DMS114 treated with DMSO at 0.1 percent for 48 hours (cell line): ENCODE data around the gene PFDN2.
A peak's percentile ranks its signal among the peaks of the same experiment; 100 is the strongest.

Experiments used
- DNase-seq: peaks from one replicate; lab custom pipeline; 2025; ENCODE audit not compliant: unreplicated experiment; lab: John Stamatoyannopoulos, UW

The PFDN2 gene

DNA sequence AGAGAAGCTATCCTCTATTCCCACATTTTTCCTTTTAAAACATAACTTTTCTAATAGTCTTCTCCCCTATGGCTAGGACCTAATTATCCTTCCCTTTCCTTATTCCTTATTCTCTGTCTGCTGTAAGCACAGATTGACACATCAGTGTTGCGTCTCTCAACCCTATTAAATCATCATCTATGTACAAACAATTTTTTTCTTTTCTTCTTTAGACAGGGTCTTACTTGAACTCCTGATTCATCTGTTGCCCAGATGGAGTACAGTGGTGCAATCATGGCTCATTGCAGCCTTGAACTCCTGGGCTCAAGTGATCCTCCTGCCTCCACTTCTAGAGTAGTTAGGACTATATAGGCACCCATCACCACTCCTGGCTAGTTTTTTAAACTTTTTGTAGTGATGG, 11.4 kb downstream of the PFDN2 start:
- DNase-seq = no peak

DNA sequence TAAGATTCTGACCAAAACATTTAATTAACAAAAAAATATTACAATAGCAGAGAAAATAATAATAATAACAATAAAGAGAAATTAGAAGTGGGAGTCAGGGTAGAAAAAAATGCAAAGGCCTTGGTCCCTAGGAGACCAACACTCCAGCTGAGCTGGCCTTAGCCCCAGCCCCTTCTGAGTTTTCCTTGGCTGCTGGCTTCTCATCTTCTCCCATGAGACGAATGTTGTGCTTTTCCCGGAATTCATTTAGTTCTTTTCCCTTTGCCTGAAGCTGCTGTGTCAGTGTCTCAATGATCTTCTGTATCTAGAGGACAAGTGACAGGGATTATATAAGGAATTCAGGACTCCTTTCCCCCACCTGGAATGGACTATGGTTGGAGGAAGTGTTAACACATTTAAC, 17.3 kb downstream of the PFDN2 start:
- DNase-seq = no peak

DNA sequence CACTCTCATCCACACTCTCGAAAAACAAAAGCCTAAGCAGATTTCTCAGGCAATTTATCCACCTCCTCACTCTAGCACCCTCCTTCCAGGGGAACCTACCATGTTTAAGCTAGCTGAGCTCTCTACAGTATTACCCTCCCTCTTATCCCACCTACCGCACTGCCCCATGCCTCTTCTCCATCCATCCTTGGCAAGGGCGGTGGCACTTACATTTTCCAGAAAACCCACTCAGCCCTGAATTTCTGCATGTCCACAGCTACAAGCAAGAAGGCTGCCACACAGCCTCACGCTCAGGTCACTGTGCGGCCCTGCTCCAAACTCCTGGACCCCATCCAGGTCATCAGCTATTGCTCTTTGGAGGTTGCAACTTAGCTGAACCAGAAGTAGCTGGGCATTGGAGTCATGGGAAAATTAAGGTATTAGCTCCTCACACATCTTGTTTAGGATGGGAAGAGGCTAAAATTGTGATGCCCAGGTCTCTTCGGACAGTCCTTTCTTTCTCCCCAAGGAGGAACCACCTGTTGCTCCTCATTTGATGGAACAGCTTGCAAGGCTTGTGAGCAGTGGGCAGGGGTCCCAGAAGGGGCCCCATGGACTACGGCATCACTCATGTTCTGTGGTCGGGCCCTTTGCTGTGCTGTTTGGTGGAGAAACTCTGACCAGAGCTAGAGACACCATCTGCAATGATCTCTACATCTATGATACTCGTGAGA, 18.6 kb downstream of the PFDN2 start:
- DNase-seq = peak; percentile 28

DNA sequence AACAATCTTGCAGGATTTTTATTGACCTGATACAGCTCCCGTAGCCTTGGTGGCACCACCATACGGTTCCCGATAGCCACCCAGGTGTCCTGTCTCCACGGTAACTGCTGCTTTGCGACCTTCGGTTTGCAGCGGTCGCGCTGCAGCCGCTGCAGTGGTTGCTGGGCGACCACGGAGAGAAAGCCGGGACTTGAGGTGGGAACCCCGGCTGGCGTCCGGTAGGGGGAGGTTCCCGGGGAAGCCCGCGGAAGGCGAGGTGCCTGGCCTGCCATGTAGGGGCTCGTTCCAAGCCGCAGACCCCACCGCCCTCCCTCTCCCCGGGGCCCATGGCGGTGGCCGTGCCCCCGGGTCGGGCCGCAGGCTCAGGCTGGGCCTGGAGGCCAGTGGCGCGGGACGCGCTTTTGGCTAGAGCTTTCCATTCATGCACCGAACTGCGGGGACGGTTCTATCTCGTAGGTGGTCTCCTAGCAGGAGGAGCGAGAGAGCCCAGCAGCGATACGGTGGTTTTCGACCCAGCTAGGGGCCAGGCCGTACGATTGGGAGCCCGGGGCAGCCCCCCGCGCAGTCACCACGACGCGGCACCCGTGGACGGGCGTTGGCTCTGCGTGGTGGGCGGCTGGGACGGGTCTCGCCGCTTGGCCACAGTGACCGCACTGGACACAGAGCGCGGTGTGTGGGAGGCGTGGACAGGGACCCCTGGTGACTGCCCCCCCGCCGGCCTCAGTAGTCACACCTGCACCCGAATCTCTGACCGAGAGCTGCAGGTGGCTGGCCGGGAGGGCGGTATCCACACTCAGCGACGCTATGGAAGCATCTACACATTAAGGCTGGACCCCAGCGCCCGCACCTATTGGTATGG, 19.4 kb downstream of the PFDN2 start, which contains the start of gene KLHDC9:
KLHDC9 (plus strand) TSS at position 152 of the 859 bp plus-strand sequence; CDS start at position 327, 175 bp downstream.
- DNase-seq = peak; percentile 70

DNA sequence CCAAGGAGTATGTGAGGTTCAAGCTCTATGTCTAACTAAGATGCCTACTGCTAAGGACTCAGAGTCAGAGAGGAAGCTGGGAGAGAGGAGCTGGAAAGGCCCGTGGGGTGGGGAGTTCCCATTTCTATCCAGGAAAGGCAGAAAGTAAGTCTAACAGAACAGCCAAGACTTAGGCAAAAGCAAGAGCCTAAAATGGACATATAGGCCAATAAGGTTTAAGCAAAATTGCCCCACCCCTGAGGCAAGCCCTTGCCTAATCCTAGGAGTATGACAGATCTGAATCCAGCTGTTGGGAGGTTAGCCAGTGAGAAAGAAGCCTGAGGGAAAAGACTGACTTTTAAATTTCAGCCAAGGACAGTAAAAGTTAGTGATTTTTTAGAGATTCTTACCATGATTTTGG, 21.3 kb downstream of the PFDN2 start:
- no peak for DNase-seq

DNA sequence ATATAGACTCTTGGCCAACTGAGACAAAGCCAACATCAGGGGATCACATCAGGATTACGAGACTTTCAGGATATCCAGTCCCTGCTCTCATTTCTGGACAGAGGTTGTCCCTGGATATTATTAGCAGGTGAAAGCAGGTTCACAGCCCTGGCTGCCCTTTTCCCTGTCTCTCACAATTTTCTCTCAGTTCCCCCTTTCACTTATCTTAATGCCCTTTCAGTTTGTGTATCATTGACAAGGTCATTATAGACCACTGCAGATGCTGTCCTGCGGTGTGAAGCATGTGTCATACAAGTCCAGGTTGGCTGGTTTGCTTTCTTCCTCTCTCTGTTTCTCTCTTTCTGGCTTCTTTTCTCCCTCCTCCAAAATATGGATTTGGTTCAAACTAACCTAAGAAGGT, 21.8 kb downstream of the PFDN2 start:
- DNase-seq = no peak

DNA sequence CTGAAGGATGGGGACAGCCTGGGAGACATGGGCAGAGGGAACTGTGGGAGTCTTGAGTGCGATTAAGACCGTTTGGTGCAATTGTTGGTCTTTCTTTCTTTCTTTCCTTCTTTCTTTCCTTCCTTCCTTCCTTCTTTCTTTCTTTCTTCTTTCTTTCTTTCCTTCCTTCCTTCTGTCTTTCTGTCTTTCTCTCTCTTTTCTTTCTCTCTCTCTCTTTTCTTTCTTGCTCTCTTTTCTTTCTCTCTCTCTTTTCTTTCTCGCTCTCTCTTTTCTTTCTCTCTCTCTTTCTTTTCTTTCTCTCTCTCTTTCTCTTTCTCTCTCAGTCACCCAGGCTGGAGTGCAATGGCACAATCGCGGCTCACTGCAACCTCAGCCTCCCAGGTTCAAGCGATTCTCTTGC, 22.6 kb downstream of the PFDN2 start:
- no peak for DNase-seq

DNA sequence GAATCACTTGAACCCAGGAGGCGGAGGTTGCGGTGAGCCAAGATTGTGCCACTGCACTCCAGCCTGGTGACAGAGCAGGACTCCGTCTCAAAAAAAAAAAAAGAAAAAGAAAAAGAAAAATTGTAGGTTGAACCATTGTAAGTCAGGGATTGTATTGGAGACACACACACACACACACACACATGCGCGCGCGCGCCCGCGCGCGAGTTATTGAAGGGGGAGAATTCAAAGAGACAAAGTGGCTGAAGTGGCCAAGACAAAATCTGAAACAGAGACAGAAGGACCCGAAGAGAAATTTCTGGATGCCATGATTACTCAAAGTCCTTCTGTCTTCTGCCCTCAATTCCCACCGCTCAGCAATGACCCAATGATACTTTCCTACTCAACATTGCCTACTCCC, 23.4 kb downstream of the PFDN2 start:
- no peak for DNase-seq

DNA sequence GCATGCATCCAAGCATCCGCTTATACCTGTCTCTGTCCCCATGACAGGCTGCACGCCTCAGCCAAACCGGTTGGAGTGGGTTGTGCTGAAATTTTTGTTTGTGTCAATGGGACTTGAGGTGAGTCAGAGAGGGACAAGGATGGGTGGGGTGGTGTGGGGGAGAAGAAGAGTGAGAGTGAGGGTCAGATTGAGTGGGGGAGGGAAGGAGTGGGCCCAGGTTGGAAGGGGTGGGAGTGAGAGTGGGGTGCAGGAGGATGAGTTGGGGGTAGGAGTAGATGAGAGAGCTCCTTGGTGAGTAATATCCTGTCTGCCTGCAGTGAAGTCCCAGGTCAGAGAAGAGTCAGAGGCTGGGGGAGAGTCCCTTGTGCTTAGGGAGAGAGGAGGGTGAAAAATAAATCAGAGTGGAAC, 25.2 kb downstream of the PFDN2 start:
- no peak for DNase-seq

DNA sequence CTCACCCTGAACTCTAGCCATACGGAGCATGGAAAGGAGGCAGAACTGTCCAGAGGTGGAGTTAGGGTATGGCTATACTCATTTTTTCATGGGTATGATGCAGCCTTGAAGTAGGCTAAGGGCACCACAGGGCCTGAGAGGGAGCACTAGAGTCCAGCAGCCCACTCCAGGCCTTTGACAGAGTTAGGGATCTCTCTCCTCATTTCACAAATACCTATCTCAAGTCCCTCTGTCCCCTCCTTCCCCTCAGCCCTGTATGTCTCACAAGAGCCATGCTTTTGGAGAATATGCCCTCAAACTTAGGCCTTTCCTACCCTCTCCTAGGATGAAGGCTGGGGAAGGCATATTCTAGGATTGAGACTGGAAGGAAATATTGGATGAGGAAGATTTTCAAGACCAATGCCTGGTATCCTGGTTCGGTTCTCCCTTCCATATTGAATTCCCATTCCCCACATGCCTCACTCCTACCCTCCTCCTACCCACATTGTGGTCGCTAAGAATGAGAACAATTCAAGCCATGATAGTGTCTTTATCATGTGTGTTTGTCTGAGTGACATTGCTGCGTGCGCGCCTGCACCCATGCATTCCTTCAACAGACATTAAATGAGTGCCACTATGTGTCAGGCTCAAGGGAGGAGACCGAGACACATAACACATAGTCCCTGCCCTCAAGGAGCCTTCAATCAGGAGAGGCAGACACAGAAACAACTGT, 25.9 kb downstream of the PFDN2 start:
- no peak for DNase-seq

DNA sequence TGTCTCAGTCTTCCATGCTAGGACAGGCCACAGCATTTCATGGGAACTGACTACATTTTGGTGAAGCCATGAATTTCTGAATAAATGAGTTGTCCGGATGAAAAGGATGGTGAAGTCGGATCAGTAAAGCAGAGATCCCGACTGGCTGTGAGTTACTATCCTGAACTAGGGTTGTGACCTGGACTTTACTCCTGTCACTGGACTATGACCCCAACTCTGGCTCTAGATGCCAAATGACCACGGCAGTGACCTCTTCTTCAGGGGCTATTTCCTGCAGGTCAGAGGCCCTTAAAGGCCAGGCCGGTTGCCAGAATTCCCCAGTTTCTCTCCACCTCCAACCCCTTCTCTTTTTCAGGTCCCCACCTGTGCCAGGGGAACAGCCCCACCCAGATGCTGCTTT, 26.7 kb downstream of the PFDN2 start:
- no peak for DNase-seq

DNA sequence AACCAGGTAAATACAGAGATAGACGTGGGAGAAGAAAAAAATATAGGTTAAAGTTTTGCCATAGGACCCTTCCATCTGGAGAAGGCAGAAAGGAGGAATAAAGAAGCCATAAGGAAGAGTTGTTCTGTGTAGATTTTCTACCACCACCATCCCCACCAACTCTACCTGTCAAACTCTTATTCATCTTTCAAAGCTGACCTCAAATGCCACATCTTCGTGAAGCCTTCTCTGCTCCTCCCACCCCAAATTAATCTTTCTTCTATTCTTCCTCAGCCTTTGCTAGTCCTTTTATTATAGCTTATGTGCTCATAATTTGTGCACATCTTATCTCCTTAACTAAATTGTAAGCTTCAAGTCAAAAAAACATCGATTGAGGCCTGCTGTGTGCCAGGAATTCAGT, 27.2 kb downstream of the PFDN2 start:
- no peak for DNase-seq

DNA sequence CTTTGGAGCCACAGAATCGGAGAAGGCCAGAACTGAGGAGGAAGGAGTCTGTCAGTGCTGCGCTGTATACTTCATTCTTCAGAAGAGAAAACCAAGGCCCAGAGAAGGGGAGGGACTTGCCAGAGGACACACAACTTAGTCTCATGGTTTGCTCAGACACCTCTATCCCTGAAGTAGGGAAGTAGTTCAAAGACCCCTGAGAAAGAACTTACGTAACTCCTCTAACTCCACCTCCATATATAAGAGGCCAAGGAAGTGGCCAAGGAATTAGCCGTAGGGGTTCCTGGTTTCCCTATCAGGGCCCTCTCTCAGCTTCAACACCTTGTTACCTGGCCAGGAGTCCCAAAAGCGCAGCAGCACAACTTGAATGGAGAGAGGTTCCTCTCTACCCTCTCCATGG, 27.9 kb downstream of the PFDN2 start:
- no peak for DNase-seq

DNA sequence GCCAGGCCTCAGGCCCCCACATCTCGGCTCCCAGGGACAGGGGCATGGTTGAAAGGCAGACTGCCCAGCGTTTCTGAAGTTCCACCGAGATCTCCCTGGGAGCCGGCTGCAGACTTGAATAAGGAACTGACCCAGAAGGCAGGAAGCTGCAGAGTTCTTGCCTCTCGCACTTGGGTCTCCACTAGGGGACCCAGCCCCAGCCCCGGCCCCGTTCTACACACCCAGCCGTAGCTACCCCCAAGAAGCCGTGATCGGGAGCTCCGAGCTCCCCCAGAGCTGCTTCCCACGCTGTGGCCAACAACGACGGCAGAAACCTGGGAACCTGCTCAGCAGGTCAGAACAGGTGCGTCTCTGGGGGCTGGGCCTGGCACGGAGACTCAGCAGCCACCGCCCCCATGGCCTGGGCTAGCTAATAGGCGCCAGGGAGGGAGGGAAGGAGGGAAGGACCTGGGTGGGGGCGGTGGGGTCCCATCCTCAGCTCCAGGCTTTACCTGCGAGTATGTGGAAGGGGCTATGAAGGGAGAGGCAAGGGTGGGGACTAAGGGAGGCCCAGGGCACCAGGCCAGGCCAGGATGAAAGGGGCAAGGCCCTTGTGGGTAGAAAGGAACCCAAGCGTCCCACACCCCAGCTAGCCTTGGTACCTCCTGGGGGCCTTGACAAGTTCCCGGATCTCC, 28.4 kb downstream of the PFDN2 start, which contains the start of gene NECTIN4:
NECTIN4 (minus strand) TSS at position 308 of the 674 bp plus-strand sequence; CDS start at position 46, 262 bp downstream.
- DNase-seq = no peak

DNA sequence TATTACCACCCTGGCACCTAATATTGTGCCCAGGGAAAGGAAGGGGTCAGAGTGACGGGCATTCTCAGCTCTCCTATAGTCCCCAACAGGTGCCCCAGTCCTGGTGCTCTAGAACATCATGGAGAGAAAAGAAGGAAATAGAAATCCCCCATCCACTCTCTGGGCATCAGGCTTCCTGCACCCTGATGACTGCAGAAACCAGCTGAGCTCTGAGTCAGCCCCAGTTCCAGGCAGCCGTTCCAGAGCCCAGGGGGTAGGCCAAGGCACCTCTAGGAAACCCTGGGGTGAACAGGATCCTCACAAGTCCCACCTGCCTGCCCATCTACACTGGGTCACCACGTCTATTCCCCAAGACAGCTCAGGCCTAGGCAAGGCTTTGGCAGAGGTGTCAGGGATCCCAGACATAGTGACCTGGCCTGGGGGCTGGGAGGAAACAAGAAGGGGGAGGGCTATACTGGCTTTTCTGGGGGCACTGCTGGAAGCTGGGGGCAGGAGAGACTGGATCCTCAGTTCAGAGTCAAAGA, 29.2 kb downstream of the PFDN2 start:
- no peak for DNase-seq

DNA sequence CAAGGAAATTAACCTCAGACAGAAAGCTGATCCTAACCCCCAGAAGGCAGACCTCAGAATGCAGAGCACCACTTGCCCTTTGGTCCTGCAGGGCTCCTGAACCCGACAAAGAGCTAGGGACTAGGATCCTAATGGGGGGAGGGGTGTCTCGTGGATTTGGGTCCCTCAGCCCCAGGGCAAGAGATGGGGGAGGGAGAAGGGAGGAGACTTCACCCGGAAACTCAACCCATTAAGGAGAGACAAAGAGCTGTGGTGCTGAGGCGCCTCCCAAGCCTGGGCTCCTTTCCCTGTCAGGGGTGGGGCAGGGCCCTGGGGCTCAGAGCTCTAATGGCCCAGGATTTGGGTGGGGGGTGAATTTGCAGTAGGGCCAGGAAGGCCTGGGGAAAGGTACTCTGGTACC, 31.4 kb downstream of the PFDN2 start:
- no peak for DNase-seq

DNA sequence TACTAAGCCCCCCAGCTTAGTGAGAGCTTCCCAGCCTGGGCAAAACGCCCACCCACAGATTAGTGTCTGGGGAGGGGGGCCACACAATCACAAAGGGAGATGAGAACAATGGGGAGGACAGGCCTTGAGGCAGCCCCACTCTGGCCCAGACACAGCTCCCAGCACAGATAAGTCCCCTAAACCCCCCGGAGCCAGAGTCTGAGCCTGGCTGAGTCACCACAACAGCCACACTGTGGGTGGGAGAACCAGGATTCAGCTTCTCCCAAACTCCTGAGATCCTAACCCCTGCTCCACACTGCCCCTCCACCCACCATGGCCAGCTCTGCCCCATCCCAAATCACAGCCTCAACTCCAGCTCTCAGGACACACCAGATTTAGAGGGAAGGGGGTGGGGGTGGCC, 32.7 kb downstream of the PFDN2 start:
- DNase-seq = no peak

DNA sequence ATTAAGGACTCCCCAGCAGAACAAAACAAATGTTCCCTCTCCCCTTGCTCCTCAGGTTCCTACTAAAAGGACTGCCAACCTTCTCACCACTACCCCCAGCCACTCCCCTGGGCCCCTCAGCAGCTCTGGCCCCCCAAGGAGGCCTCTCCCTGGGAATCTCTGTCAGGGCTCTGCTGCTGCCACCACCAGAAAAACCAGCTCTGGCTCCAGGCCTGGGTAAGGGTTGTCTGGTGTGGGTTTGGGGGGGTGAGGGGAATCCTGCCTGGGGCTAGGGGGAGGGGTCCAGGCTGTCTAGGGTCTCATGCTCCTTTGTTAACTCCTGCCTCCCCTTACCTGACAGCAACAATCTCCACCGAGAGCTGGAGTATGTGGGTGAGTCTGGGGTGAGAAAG, 33.2 kb downstream of the PFDN2 start:
- no peak for DNase-seq

DNA sequence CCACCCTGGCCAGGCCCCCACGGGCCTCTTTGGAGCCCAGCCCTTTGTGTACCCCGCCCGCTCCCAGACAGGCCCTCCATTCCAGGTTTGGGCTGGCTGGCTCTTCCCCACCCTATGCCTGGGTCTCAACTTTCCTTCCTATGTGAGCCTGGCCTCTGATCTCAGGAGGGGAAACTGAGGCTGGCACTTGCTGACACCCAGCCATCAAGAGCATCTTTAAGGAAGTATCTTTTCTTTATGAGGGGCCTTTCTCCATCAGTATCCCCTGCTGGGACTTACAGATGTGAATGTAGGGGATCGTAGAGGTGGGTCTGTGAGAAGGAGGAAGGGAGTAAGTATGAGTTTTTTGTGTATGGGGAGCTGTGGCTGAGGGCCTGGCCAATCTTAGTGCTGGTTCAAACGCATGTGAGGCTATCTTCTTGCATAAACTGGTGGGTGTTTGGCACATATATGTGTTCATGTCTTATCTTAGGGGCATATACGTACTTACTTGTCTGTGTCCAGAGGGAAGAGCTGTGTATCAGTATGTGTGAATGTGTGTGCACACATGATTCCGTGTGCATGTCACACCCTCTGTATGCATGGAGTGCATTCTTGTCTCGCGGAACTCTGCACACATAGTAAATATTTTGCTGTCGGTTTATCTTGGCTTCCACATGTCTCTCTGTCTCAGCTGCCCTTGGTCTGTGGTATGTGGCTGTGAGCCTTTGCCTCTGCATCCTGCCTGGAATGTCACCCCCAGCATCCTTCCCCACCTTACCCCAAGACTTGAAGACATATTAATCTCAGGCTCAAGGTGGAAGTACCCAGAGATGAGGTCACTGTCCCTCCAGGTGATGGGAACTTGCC, 33.9 kb downstream of the PFDN2 start:
- DNase-seq = no peak
